K562 (cell line): ENCODE measurements around the gene UBE2V1. TPM values are rescaled to one million over a fixed set of nuclear protein-coding genes. Genes with fewer than 3 reads are reported as not detected.

ENCODE experiments used
- ATAC-seq: fragments of 200-7000 bp; cut with Tn5 transposase; 3 replicates; pipeline ENCODE4 v1.9.1; 2020; ENCODE audit warnings: moderate library complexity
- BruUV-seq: library from RNA; stranded (reverse); fragments of 400-500 nt; replicated peaks from 2 replicates; lab custom pipeline; 2021; lab: Mats Ljungman, UMichigan
- CTCF ChIA-PET: fragments of 300-600 bp; formaldehyde crosslinking; extraction: SDS; loops from one replicate; lab custom pipeline; 2021; ENCODE audit warnings: low intra/inter-chr PET ratio; lab: Yijun Ruan, JAX
- POLR2A ChIA-PET: fragments of 300-600, 350-650 bp; sonication (Branson Sonifier 250); formaldehyde crosslinking; extraction: SDS; loops from one replicate; lab custom pipeline; 2021; ENCODE audit warnings: antibody characterized with exemption, inconsistent platforms; lab: Yijun Ruan, JAX
- DNase-seq, 4 experiments: peaks; one replicate each; pipeline versions ENCODE4 v3.0.0 to v3.0.0-alpha.2; 2011 to 2018; ENCODE audit warnings: low spot score in 3 of 4, mixed read lengths in 3 of 4; ENCODE audit errors: extremely low read depth in 1 of 4
- FAIRE-seq: peaks from 2 replicates; lab custom pipeline; 2011; peaks lifted over from hg19 to GRCh38; lab: Jason Lieb, UNC
- H2AFZ ChIP-seq: 2 replicates; pipeline ENCODE4 v1.6.0; 2011; ENCODE audit warnings: low read depth, low read length, control low read depth, inconsistent platforms
- H3K27ac ChIP-seq: fragments of 200-600 bp; 3 replicates; pipeline ENCODE4 v1.8.0; 2011; ENCODE audit warnings: low read depth, mild to moderate bottlenecking, control low read depth, inconsistent platforms, low read length, moderate library complexity, mixed read lengths; ENCODE audit errors: extremely low read depth
- H3K27me3 ChIP-seq, 2 experiments: fragments of 300-600 bp in 1 of 2; 2 replicates in 1 of 2; 3 replicates in 1 of 2; pipeline versions ENCODE4 v1.6.0 to v1.8.0; 2011; ENCODE audit warnings: inconsistent platforms in 2 of 2, low read length in 2 of 2, mild to moderate bottlenecking in 1 of 2, mixed read lengths in 1 of 2, moderate library complexity in 1 of 2; ENCODE audit not compliant: control insufficient read depth in 2 of 2, insufficient read depth in 2 of 2
- H3K36me3 ChIP-seq: fragments of 300-600 bp; 3 replicates; pipeline ENCODE4 v1.8.0; 2011; ENCODE audit warnings: mild to moderate bottlenecking, low read length, inconsistent platforms; ENCODE audit not compliant: control insufficient read depth, insufficient read depth
- H3K4me1 ChIP-seq, 2 experiments: fragments of 200-600 bp in 1 of 2; replicated peaks in 1 of 2; 2 replicates in 1 of 2; 3 replicates in 1 of 2; pipeline versions ENCODE4 v1.5.1 to v1.8.0; 2011; ENCODE audit warnings: inconsistent platforms in 2 of 2, low read length in 2 of 2, mild to moderate bottlenecking in 1 of 2, mixed read lengths in 1 of 2, moderate library complexity in 1 of 2; ENCODE audit not compliant: control insufficient read depth in 2 of 2, insufficient read depth in 2 of 2
- H3K4me2 ChIP-seq: 2 replicates; pipeline ENCODE4 v1.6.1; 2011; ENCODE audit warnings: low read length, control low read depth, inconsistent platforms, mixed read lengths; ENCODE audit not compliant: insufficient read depth
- H3K4me3 ChIP-seq: fragments of 200-600 bp; sonication (generic), shearing (Covaris generic); 2 replicates; pipeline ENCODE4 v1.5.1; 2016; ENCODE audit warnings: control low read depth, inconsistent platforms
- H3K79me2 ChIP-seq: fragments of 200-600 bp; 3 replicates; pipeline ENCODE4 v1.8.0; 2011; ENCODE audit warnings: low read length, inconsistent platforms; ENCODE audit not compliant: control insufficient read depth, insufficient read depth
- H3K9ac ChIP-seq, 2 experiments: 2 replicates each; pipeline versions ENCODE4 v1.6.0 to v1.6.1; 2011; ENCODE audit warnings: low read depth in 2 of 2, low read length in 2 of 2, control low read depth in 1 of 2, inconsistent platforms in 1 of 2, mild to moderate bottlenecking in 1 of 2, mixed read lengths in 1 of 2; ENCODE audit not compliant: insufficient read depth in 1 of 2
- H3K9me1 ChIP-seq: one replicate; pipeline ENCODE4 v1.6.0; 2011; ENCODE audit warnings: inconsistent platforms, mild to moderate bottlenecking, low read length, moderate library complexity; ENCODE audit not compliant: control insufficient read depth, insufficient read depth
- H3K9me3 ChIP-seq: replicated peaks from 2 replicates; pipeline ENCODE4 v1.5.1; 2011; ENCODE audit warnings: low read depth, low read length, inconsistent platforms; ENCODE audit not compliant: control insufficient read depth, insufficient read depth
- H4K20me1 ChIP-seq: replicated peaks from 2 replicates; pipeline ENCODE4 v1.6.1; 2011; ENCODE audit warnings: low read length, inconsistent platforms, mixed read lengths; ENCODE audit not compliant: control insufficient read depth, insufficient read depth
- BRD9 ChIP-seq: fragments of 450-650 bp; IDR thresholded peaks from 2 replicates; pipeline ENCODE4 v1.6.1; 2018; ENCODE audit warnings: low read depth; ENCODE audit not compliant: partially characterized antibody
- MAFG ChIP-seq: fragments of 450-650 bp; conservative IDR thresholded peaks from 2 replicates; pipeline ENCODE4 v1.6.1; 2016; ENCODE audit warnings: missing genetic modification characterization, missing compliant biosample characterization
- PCBP2 ChIP-seq: fragments of 200-400 bp; formaldehyde crosslinking; IDR thresholded peaks from 2 replicates; pipeline ENCODE4 v1.6.1; 2018; ENCODE audit warnings: low read length, low read depth, mild to moderate bottlenecking, moderate library complexity; ENCODE audit not compliant: poor library complexity, severe bottlenecking
- POLR3A ChIP-seq: IDR thresholded peaks from 2 replicates; pipeline ENCODE4 v1.6.1; 2011; ENCODE audit warnings: borderline replicate concordance, mild to moderate bottlenecking, moderate library complexity; ENCODE audit not compliant: insufficient read length, insufficient read depth; ENCODE audit errors: extremely low read depth
- SNIP1 ChIP-seq: fragments of 450-650 bp; IDR thresholded peaks from 2 replicates; pipeline ENCODE4 v1.7.1; 2017; ENCODE audit warnings: low read depth, mild to moderate bottlenecking
- VEZF1 ChIP-seq: fragments of 200-800 bp; sonication (Bioruptor generic); IDR thresholded peaks from 2 replicates; pipeline ENCODE4 v1.6.1; 2017; ENCODE audit warnings: missing genetic modification characterization, missing compliant biosample characterization
- ZNF583 ChIP-seq: fragments of 250-450 bp; sonication (Bioruptor Pico); IDR thresholded peaks from 2 replicates; pipeline ENCODE4 v1.4.0; 2020
- ZNF586 ChIP-seq: fragments of 450-650 bp; formaldehyde crosslinking; conservative IDR thresholded peaks from 2 replicates; pipeline ENCODE4 v1.4.0; 2020; ENCODE audit warnings: mild to moderate bottlenecking, moderate library complexity
- ZNF695 ChIP-seq: fragments of 450-650 bp; formaldehyde crosslinking; IDR thresholded peaks from 2 replicates; pipeline ENCODE4 v1.4.0; 2020; ENCODE audit warnings: mild to moderate bottlenecking, moderate library complexity
- WGBS: fragments of 100-300 bp; shearing (Covaris generic); methylation state at CpG from one replicate; pipeline ENCODE4 v1.1.6; 2016; ENCODE audit warnings: low coverage, mixed read lengths; ENCODE audit not compliant: insufficient coverage; ENCODE audit errors: missing lambda C conversion rate; 5-methylcytosine and 5-hydroxymethylcytosine counted together
- in situ Hi-C: fragments of 300-500 bp; cut with MboI; formaldehyde crosslinking; loops from 4 replicates; pipeline ENCODE4 v1.15.0; 2018; ENCODE audit warnings: inconsistent platforms, mixed read lengths
- intact Hi-C: fragments of 100-400 bp; cut with micrococcal nuclease; formaldehyde crosslinking; loops from 2 replicates; pipeline ENCODE4 v1.14.2; 2022
- polyA plus RNA-seq, 8 experiments: library from polyadenylated mRNA; depleted of rRNA in 4 of 8; stranded (reverse) in 5 of 8; unstranded in 3 of 8; fragments of >200 nt; fragmentation: Nextera tagmentation in 2 of 8; fragmentation: Illumina TruSeq in 1 of 8; extraction: Ambion mirVana in 2 of 8; extraction: Trizol in 1 of 8; gene quantifications; 2 replicates each; pipeline versions ENCODE4 v1.2.1 to v1.2.3, GENCODE V29; 2011 to 2014; ENCODE audit warnings: inconsistent platforms in 1 of 8, missing spikeins in 1 of 8
- total RNA-seq, 7 experiments: library from RNA; depleted of rRNA in 6 of 7; stranded (reverse); fragments of >200 nt in 6 of 7; fragmentation: Illumina TruSeq in 2 of 7; extraction: Trizol in 2 of 7; gene quantifications; 2 replicates each; pipeline versions ENCODE4 v1.2.1 to v1.2.3, GENCODE V29; 2011 to 2021; ENCODE audit warnings: low replicate concordance in 1 of 7

UBE2V1 gene
- total and polyA plus RNA-seq, 9 of the 15 experiments (the other 6 are each of a cell fraction or from before 2014, with no cell fraction given), result 93.0 to 357 (median 119) TPM

GRCh38 chr20:50094522-50094921, 18.4 kb downstream of the UBE2V1 start:
- Histone ChIP-seq H2AFZ (no peak overlapping the region), H3K36me3 (peaks cover 69% of the 10 kb centered on the region), H3K4me2 (no peak overlapping the region), H3K9ac (no peak overlapping the region), H3K9me3 (no peaks in the 10 kb centered on the region), H4K20me1 (peaks cover 19% of the 10 kb centered on the region), H3K27ac (no peak overlapping the region), H3K4me1 (peaks cover 10 to 33% of the 10 kb centered on the region in 2 experiments), H3K79me2 (peaks cover 78% of the 10 kb centered on the region)
- no TSS peak for BruUV-seq
- intact Hi-C loops, result no loop called here
- no peak for DNase-seq
- WGBS, result 84% methylated on average over 4 of the region's 4 CpGs
- no peak for FAIRE-seq
- POLR2A ChIA-PET, result interaction anchor here (2.6 kb wide), 1 partner anchor 8 kb away, joined by 13 read pairs; no protein-coding TSS in a partner anchor
- no peak for TF ChIP-seq VEZF1 (CRISPR knock-in tag)
- TF ChIP-seq ZNF583, result no peak
- TF ChIP-seq SNIP1, result no peak
- no peak for TF ChIP-seq ZNF586 (CRISPR knock-in tag)
- no peak for TF ChIP-seq BRD9
- no peak for TF ChIP-seq MAFG (tag)
- TF ChIP-seq POLR3A, result no peak
- TF ChIP-seq PCBP2, result no peak
- TF ChIP-seq ZNF695 (CRISPR knock-in tag), result no peak
- TF ChIP-seq, all 486 proteins: peak for 0
- Histone ChIP-seq H3K9me1 (peaks cover 7% of the 10 kb centered on the region), H3K4me3 (no peak overlapping the region), H3K27me3 (no peaks in the 10 kb centered on the region)
- in situ Hi-C loops, result no loop called here
- no peak for ATAC-seq
- CTCF ChIA-PET, result no interaction called here
